ENCODE data around the gene SAMD15. TPM values are rescaled to one million over a fixed set of nuclear protein-coding genes. Genes with fewer than 3 reads are reported as not detected.

Gene SAMD15
- total RNA-seq, 1 donor from 2014 or later, result 1.00 TPM

DNA sequence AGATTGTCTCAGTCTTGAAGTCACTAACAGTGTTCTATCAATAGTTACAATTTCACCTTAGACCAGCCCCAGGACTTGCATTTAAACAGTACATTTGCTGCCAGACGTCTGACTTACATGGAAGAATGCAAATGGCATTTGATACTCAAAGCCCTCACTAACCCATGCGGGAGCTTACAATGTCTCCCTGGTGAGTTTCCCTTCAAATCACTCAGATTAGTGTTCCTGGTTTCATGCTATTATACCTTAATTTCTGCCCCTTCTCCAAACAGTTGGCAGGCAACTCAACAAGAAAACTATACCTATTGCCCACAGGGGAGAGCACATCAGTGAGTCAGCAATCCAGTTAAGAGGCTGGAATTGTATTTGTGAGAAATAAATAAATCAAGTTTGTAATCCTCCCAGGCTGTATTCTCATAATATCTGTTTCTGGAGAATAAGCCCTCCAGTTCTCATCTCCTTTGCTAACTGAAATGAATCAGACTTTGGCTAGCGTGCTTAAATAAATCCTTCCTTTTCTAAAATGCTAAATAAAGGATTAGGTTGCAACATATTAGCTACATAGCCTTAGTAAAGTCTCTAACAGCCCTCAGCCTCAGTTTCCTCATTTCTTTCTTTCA lies 32.7 kb upstream of the SAMD15 start:
- ATAC-seq (ENCODE audit: low read depth) (no peak), DNase-seq (no peak)
- intact Hi-C loops (cut with micrococcal nuclease), result no loop called here
- Mint-ChIP-seq H3K4me1 (peaks cover 20% of the 10 kb centered on the region), H3K36me3 (ENCODE audit: low read depth) (peaks cover 75% of the 10 kb centered on the region), H3K27ac (no peak overlapping the region), H3K9me3 (no peaks in the 10 kb centered on the region), H3K27me3 (no peaks in the 10 kb centered on the region), H3K4me3 (no peak overlapping the region)
- ChIA-PET POLR2A (no interaction called here), CTCF (no interaction called here)
- TF ChIP-seq, protein P1, sequence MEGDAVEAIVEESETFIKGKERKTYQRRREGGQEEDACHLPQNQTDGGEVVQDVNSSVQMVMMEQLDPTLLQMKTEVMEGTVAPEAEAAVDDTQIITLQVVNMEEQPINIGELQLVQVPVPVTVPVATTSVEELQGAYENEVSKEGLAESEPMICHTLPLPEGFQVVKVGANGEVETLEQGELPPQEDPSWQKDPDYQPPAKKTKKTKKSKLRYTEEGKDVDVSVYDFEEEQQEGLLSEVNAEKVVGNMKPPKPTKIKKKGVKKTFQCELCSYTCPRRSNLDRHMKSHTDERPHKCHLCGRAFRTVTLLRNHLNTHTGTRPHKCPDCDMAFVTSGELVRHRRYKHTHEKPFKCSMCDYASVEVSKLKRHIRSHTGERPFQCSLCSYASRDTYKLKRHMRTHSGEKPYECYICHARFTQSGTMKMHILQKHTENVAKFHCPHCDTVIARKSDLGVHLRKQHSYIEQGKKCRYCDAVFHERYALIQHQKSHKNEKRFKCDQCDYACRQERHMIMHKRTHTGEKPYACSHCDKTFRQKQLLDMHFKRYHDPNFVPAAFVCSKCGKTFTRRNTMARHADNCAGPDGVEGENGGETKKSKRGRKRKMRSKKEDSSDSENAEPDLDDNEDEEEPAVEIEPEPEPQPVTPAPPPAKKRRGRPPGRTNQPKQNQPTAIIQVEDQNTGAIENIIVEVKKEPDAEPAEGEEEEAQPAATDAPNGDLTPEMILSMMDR (IDR thresholded peaks at IDR 0.05), result no peak

DNA sequence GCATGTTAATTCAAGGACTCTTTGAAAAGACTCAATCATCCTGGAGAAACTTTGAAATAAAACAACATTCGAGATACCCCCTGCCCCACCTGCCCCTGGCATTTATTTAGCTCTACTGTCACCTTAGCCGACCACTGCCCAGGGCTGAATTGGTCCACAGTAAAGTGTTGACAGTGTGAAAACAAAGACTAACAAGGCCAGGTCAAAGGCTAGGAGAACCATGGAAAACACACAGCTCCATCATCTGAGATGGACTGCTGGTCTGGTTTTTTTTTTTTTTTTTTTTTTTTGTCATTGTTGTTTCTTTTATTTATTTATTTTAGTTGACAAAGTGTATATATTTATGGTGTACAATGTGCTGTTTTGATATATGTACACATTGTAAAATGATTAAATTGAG lies 30.7 kb upstream of the SAMD15 start:
- Mint-ChIP-seq H3K27ac (peak overlapping the region; percentile 50), H3K27me3 (no peaks in the 10 kb centered on the region), H3K36me3 (ENCODE audit: low read depth) (peaks cover 72% of the 10 kb centered on the region), H3K4me3 (no peak overlapping the region), H3K4me1 (peaks cover 23% of the 10 kb centered on the region), H3K9me3 (no peaks in the 10 kb centered on the region)
- ATAC-seq (ENCODE audit: low read depth) (no peak), DNase-seq (no peak)
- ChIA-PET CTCF (no interaction called here), POLR2A (interaction anchor here (0.6 kb wide), 2 partner anchors 29 to 111 kb away, joined by 4 to 8 read pairs; partner anchors contain the start of gene VIPAS39)
- intact Hi-C loops (cut with micrococcal nuclease), result no loop called here
- TF ChIP-seq, protein P1 (IDR thresholded peaks at IDR 0.05), result no peak

DNA sequence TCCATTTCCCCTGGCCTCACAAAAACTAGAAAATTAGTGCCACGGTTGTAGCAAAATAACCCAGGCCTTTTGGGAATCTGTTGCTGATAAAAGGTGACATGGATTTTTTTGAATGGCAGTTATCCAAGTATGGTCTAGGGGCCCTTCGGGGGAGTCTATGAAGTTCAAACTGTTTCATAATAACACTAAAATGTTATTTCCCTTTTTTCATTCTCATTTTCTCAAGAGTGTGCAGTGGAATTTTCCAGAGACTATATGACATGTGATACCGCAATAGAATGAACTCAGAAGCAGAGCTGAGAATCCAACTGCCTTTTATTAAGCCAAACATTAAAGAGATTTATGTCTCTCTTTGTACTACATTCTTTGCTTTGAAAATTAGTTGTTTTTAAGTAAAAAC lies 29.4 kb upstream of the SAMD15 start:
- H3K27me3 Mint-ChIP-seq, result no peaks in the 10 kb centered on the region
- intact Hi-C loops (cut with micrococcal nuclease), result loop anchor here (1.0 kb wide), 1 partner anchor 30 kb away; the partner anchor contains the start of genes SAMD15 and TMED8
- TF ChIP-seq, protein P1 (IDR thresholded peaks at IDR 0.05), result no peak
- H3K36me3 Mint-ChIP-seq (ENCODE audit: low read depth), result peaks cover 63% of the 10 kb centered on the region
- POLR2A ChIA-PET, result interaction anchor here (1.6 kb wide), 2 partner anchors 27 kb away, joined by 5 read pairs; partner anchors contain the start of genes GSTZ1 and POMT2
- ATAC-seq (ENCODE audit: low read depth) (peak; percentile 84), DNase-seq (no peak)
- CTCF ChIA-PET, result interaction anchor here (0.6 kb wide), 1 partner anchor 29 kb away, joined by 3 read pairs; the partner anchor contains the start of genes SAMD15 and TMED8
- H3K4me3 Mint-ChIP-seq, result no peak overlapping the region
- peaks cover 25% of the 10 kb centered on the region for H3K4me1 Mint-ChIP-seq
- H3K9me3 Mint-ChIP-seq, result no peaks in the 10 kb centered on the region
- H3K27ac Mint-ChIP-seq, result peak overlapping the region; percentile 79

DNA sequence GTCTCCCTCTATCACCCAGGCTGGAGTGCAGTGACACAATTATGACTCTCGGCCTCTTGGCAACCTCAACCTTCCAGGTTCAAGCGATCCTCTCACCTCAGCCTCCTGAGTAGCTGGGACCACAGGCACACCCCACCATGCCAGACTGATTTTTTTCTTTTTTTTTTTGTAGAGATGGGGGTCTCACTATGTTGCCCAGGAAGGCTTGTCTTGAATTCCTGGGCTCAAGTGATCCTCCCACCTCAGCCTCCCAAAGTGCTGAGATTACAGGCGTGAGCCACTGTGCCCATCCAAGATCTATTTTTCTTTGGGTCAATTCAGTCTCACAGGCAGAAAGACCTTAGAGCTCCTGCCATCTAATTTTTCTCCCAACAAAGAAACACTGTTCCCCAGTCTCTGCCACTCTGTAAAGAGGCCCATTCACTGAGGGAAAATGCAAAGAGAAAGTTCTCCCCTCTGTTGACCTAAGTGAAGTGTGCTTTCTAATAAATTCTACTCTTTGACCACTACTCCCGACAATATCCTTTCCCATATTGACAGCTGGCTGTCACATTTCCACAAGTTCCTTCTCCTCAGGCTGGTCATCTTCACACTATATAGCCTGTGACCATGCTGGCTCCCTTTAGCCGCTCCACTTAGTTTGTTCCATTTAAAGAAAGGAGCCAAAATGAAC lies 23.6 kb upstream of the SAMD15 start:
- ChIA-PET POLR2A (interaction anchor here (0.7 to 1.0 kb wide), 2 partner anchors 24 to 33 kb away, joined by 3 to 4 read pairs; partner anchors contain the start of genes SAMD15 and TMED8), CTCF (no interaction called here)
- Mint-ChIP-seq H3K36me3 (ENCODE audit: low read depth) (peaks cover 39% of the 10 kb centered on the region), H3K4me3 (no peak overlapping the region), H3K4me1 (peaks cover 23% of the 10 kb centered on the region), H3K9me3 (no peaks in the 10 kb centered on the region), H3K27me3 (no peaks in the 10 kb centered on the region), H3K27ac (peak overlapping the region; percentile 20)
- no peak for ATAC-seq (ENCODE audit: low read depth)
- TF ChIP-seq, protein P1 (IDR thresholded peaks at IDR 0.05), result no peak
- no peak for DNase-seq
- intact Hi-C loops (cut with micrococcal nuclease), result no loop called here

DNA sequence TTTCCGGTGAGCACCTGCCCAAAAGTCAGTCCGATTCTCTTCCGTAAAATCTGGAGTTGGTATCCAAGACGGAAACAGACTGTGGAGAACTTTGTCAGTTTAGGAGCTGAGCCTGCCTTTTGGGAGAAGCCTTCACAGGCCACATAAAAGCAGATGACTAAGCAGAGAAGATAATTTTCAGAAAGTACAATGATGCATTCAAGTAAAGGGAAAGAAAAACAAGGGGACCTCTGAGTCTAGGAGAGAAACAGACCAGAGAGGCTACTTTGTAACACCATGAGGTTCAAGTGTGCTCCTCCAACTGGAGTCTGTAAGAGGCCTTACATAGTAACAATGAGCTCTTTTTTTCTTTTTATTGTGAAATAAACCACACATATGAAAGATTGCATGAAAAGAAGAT lies 21.4 kb upstream of the SAMD15 start:
- POLR2A ChIA-PET, result no interaction called here
- no peak overlapping the region for H3K4me3 Mint-ChIP-seq

More for the DNA sequence above, 21.4 kb upstream of the SAMD15 start:
- TF ChIP-seq, protein P1 (IDR thresholded peaks at IDR 0.05), result no peak
- ATAC-seq (ENCODE audit: low read depth), result no peak
- Mint-ChIP-seq H3K4me1 (peaks cover 26% of the 10 kb centered on the region), H3K27ac (no peak overlapping the region), H3K27me3 (no peaks in the 10 kb centered on the region), H3K36me3 (ENCODE audit: low read depth) (peaks cover 20% of the 10 kb centered on the region), H3K9me3 (no peaks in the 10 kb centered on the region)
- no peak for DNase-seq
- CTCF ChIA-PET, result interaction anchor here (1.0 kb wide), 1 partner anchor 9 kb away, joined by 3 read pairs; no protein-coding TSS in a partner anchor
- intact Hi-C loops (cut with micrococcal nuclease), result loop anchor here (1.0 kb wide), 1 partner anchor 8 kb away; no protein-coding TSS in a partner anchor

All from activated B cell treated with CpG ODN at 0.5 μM for 24 hours (primary cell).